ENCODE results near the gene SSMEM1.

Gene SSMEM1

DNA sequence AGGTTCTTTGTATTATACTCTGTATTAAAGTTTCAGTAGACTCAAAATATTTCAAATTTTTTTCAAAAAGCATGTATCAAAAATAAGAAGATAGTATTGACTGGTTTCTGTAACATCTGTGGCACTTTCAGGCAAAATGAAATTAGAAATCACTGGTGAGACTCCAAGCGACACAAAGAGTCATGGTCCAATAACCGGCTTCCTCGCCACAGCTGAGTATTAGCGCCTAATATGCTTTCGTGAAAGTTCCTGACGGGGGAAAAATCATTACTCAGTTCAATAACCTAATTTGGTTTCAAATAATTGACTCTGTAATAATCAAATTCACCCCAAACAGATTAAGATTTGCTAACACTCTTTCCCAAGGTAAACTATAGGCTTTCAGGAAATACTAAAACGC is 15.9 kb upstream of the SSMEM1 start:
- no peak for TF ChIP-seq CTCF (IDR thresholded peaks at IDR 0.05; ENCODE audit: insufficient read depth, low read depth, low read length, missing control alignments)
- no peak for DNase-seq (ENCODE audit: low read depth)
- H3K4me3 ChIP-seq (ENCODE audit: low read length), result no peak overlapping the region

- no peak overlapping the region for H3K4me3 ChIP-seq (ENCODE audit: low read length)
- TF ChIP-seq CTCF (IDR thresholded peaks at IDR 0.05; ENCODE audit: insufficient read depth, low read depth, low read length, missing control alignments), result no peak
- no peak for DNase-seq (ENCODE audit: low read depth)
Observed at GRCh38 chr7:130195396-130195795, 12.3 kb upstream of the SSMEM1 start.

DNA sequence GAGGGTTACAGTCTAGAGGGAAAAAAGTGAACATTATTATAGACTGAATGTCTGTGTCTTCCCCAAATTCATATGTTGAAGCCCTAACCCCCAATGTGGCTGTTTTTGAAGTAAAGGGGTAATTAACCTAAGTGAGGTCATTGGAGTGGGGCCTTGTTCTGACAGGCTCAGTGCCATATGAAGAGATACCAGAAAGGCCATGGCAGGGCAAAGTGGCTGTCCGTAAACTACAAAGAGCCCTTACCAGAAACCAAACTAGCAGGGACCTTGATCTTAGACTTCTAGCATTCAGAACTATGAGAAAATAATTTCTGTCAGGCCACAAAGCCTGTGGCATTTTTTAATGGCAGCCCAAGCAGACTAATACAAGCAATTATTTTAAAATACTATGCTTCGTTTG is 11.2 kb upstream of the SSMEM1 start:
- no peak overlapping the region for H3K4me3 ChIP-seq (ENCODE audit: low read length)
- DNase-seq (ENCODE audit: low read depth), result no peak
- no peak for TF ChIP-seq CTCF (IDR thresholded peaks at IDR 0.05; ENCODE audit: insufficient read depth, low read depth, low read length, missing control alignments)

GRCh38 chr7:130197094-130197493 is 10.6 kb upstream of the SSMEM1 start:
- no peak for DNase-seq (ENCODE audit: low read depth)
- no peak overlapping the region for H3K4me3 ChIP-seq (ENCODE audit: low read length)
- no peak for TF ChIP-seq CTCF (IDR thresholded peaks at IDR 0.05; ENCODE audit: insufficient read depth, low read depth, low read length, missing control alignments)

DNA sequence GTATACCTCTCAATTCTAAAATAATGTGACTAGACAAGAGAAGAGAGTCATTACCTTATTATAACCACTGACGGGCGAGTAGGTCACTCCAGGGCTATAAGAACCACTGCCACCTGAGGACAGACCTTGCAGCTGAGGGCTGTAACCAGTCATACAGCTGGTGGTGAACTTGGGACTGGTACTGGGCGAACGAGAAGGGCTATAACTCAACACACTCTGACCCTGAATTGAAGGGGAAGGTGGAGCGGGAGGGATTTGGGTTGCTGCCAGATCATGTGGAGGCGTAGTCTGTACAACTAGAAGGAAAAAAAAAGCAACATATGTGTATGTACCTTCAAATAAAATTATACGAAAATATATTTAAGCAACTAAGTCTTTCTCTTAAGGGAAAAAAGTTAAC is 5.9 kb upstream of the SSMEM1 start:
- H3K4me3 ChIP-seq (ENCODE audit: low read length), result no peak overlapping the region
- no peak for TF ChIP-seq CTCF (IDR thresholded peaks at IDR 0.05; ENCODE audit: insufficient read depth, low read depth, low read length, missing control alignments)
- no peak for DNase-seq (ENCODE audit: low read depth)

DNA sequence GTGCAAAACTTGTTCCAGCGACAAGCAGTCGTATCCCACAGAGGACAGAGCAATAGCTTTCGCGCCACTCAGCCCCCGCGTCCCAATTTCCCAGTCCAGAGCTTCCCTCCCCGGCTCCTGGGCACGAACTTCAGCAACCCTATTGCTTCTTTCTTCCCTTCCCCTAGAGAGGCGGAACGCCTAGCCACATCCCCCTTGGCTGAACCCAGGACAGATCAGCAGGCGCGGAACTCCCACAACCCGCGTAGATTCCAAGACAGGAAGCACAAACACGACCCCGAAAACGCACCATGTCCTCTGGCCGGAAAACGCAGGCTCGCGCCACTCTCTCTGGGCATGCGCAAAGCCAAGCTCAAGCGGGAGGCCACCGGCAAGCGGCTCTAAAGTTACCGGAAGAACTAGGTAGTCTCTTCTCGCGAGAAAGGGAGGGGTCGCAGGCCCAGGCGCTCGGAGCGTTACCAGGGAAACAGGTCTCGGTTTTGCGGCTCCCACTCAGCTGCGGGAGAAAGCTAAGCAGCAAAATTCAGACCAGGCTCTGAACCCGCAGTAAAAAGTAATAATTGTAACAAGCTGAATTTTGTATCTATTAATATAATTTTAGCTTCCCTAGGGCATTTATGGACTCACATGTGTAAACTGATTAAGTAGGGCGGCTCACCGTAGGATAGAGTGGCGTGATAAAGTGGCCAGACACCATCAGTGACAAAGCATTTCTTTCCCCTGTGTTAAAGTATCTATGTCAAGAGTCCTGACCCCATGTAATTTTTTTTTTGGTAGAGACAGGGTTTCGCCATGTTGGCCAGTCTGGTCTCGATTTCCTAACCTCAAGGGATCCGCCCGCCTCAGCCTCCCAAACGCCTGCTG is 2.3 kb upstream of the SSMEM1 start, which contains the start of gene TMEM209:
TSS of gene TMEM209 (minus strand) at position 323 of the 864 bp plus-strand sequence. CDS start at position 292, 31 bp downstream.
- peak; percentile 95 for DNase-seq (ENCODE audit: low read depth)
- H3K4me3 ChIP-seq (ENCODE audit: low read length), result peak within 1 kb of the TSS; percentile 100
- no peak for TF ChIP-seq CTCF (IDR thresholded peaks at IDR 0.05; ENCODE audit: insufficient read depth, low read depth, low read length, missing control alignments)

DNA sequence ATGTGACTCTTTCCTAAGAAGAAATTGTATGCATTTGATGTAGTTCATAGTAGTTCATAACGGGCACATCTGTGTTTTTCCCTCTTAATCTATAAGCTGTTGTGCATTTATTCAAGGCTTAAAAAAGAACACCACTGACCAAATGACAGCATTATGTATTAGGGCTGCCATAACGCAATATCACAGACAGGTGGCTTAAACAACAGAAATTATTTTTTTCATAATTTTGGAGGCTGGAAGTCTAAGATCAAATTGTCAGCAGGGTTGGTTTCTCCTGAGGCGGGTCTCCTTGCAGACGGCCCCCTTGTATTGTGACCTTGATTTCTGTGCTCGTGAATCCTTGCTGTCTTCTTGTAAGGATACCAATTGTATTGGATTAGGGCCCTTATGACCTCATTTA is 627 bp upstream of the SSMEM1 start:
- no peak overlapping the region for H3K4me3 ChIP-seq (ENCODE audit: low read length)
- no peak for TF ChIP-seq CTCF (IDR thresholded peaks at IDR 0.05; ENCODE audit: insufficient read depth, low read depth, low read length, missing control alignments)

More for the DNA sequence above, 627 bp upstream of the SSMEM1 start:
- no peak for DNase-seq (ENCODE audit: low read depth)
